Sigmoid colon (tissue), 7 donors: ENCODE data around the gene KCND1. TPM values are rescaled to one million over a fixed set of nuclear protein-coding genes. Genes with fewer than 3 reads are reported as not detected.

Experiments
- DNase-seq: peaks from one replicate; pipeline ENCODE4 v3.0.0-alpha.2; 2019
- H3K27ac ChIP-seq, 4 donors: fragments of 200-600 bp; sonication (generic); one replicate each; pipeline ENCODE4 v1.5.1; 2016 to 2019; ENCODE audit warnings: mild to moderate bottlenecking in 1 of 4
- H3K27me3 ChIP-seq, 3 donors: fragments of 200-600 bp; sonication (generic); one replicate each; pipeline ENCODE4 v1.5.1; 2019; ENCODE audit warnings: mild to moderate bottlenecking in 1 of 3
- H3K36me3 ChIP-seq, 4 donors: fragments of 200-600 bp; sonication (generic); one replicate each; pipeline ENCODE4 v1.5.1; 2016 to 2019
- H3K4me1 ChIP-seq, 4 donors: fragments of 200-600 bp; sonication (generic); one replicate each; pipeline ENCODE4 v1.5.1; 2017 to 2019
- H3K4me3 ChIP-seq, 4 donors: fragments of 200-600 bp; sonication (generic); one replicate each; pipeline ENCODE4 v1.5.1; 2017 to 2019; ENCODE audit warnings: mild to moderate bottlenecking in 2 of 4, moderate library complexity in 1 of 4
- H3K9me3 ChIP-seq, 4 donors: fragments of 200-600 bp in 3 of 4; sonication (generic) in 3 of 4; one replicate each; pipeline versions ENCODE4 v1.5.1 to v1.6.1; 2013 to 2019
- EP300 ChIP-seq, 4 donors: sonication (generic); formaldehyde crosslinking; IDR thresholded peaks; one replicate each; pipeline ENCODE4 v1.6.1; 2017; ENCODE audit warnings: antibody characterized with exemption in 4 of 4
- POLR2A ChIP-seq, 2 donors: fragments of 450-650 bp; IDR thresholded peaks; one replicate each; pipeline ENCODE4 v1.6.1; 2016; ENCODE audit warnings: antibody characterized with exemption in 2 of 2, mild to moderate bottlenecking in 2 of 2, moderate library complexity in 2 of 2
- POLR2AphosphoS5 ChIP-seq, 4 donors: sonication (generic); formaldehyde crosslinking; IDR thresholded peaks; one replicate each; pipeline ENCODE4 v1.6.1; 2017; ENCODE audit warnings: antibody characterized with exemption in 4 of 4
- WGBS, 2 donors: extraction: QIAGEN DNeasy Blood & Tissue Kit; methylation state at CpG; one replicate each; pipeline ENCODE4 v1.1.7; 2013; 5-methylcytosine and 5-hydroxymethylcytosine counted together
- intact Hi-C: fragments of 100-400 bp; cut with DNase I; formaldehyde crosslinking; loops from one replicate; pipeline ENCODE4 v1.15.1; 2023
- polyA plus RNA-seq, 3 donors: library from polyadenylated mRNA; stranded (reverse); fragments of 200-250 nt; gene quantifications; one replicate each; pipeline ENCODE4 v1.2.3, GENCODE V29; 2013
- total RNA-seq, 4 donors: library from RNA; depleted of rRNA; stranded (reverse); fragments of >200 nt; gene quantifications; one replicate each; pipeline ENCODE4 v1.1.0, GENCODE V29; 2016
- TF ChIP-seq, protein P1 (sequence below), 4 experiments: fragments of 450-650 bp in 3 of 4; fragments of 200-600 bp in 1 of 4; IDR thresholded peaks; one replicate each; pipeline ENCODE4 v1.5.1; 2016 to 2019; ENCODE audit warnings: antibody characterized with exemption in 4 of 4, mild to moderate bottlenecking in 3 of 4, moderate library complexity in 2 of 4
- donor health status: healthy with polysubstance abuse.
- donor health status: Bipolar disorder and iron deficiency.
- donor health status: healthy.

Gene KCND1
- total and polyA plus RNA-seq, 7 donors: 0.95 to 2.5 (median 1.4) TPM; not detected in 2

- WGBS, 2 donors: 74 to 79% methylated on average over 2 of the region's 2 CpGs
- Histone ChIP-seq H3K27me3 (no peaks in the 10 kb centered on the region), H3K27ac (no peak overlapping the region), H3K9me3 (no peaks in the 10 kb centered on the region), H3K4me1 (no peaks in the 10 kb centered on the region), H3K4me3 (no peak overlapping the region), H3K36me3 (peaks cover 0 to 47% (median 7%) of the 10 kb centered on the region in 4 donors)
- DNase-seq: no peak
- intact Hi-C loops: no loop called here
- TF ChIP-seq POLR2A (IDR thresholded peaks at IDR 0.05): no peak
- no peak for TF ChIP-seq EP300 (IDR thresholded peaks at IDR 0.05)
Observed at GRCh38 chrX:48927736-48928382, 43.8 kb downstream of the KCND1 start.

- 94 to 96% methylated on average over 5 of the region's 5 CpGs for WGBS, 2 donors
- H3K36me3 ChIP-seq: peaks cover 0 to 47% (median 9%) of the 10 kb centered on the region in 4 donors
- DNase-seq: no peak
- no peaks in the 10 kb centered on the region for H3K27me3 ChIP-seq
- no peaks in the 10 kb centered on the region for H3K9me3 ChIP-seq
- no peak overlapping the region for H3K4me3 ChIP-seq
- TF ChIP-seq POLR2AphosphoS5 (IDR thresholded peaks at IDR 0.05): no peak
- TF ChIP-seq POLR2A (IDR thresholded peaks at IDR 0.05): no peak
- TF ChIP-seq EP300 (IDR thresholded peaks at IDR 0.05): no peak
- TF ChIP-seq, protein P1, sequence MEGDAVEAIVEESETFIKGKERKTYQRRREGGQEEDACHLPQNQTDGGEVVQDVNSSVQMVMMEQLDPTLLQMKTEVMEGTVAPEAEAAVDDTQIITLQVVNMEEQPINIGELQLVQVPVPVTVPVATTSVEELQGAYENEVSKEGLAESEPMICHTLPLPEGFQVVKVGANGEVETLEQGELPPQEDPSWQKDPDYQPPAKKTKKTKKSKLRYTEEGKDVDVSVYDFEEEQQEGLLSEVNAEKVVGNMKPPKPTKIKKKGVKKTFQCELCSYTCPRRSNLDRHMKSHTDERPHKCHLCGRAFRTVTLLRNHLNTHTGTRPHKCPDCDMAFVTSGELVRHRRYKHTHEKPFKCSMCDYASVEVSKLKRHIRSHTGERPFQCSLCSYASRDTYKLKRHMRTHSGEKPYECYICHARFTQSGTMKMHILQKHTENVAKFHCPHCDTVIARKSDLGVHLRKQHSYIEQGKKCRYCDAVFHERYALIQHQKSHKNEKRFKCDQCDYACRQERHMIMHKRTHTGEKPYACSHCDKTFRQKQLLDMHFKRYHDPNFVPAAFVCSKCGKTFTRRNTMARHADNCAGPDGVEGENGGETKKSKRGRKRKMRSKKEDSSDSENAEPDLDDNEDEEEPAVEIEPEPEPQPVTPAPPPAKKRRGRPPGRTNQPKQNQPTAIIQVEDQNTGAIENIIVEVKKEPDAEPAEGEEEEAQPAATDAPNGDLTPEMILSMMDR (IDR thresholded peaks at IDR 0.05): no peak
- H3K27ac ChIP-seq: no peak overlapping the region
- no peaks in the 10 kb centered on the region for H3K4me1 ChIP-seq
- intact Hi-C loops: no loop called here
Observed at GRCh38 chrX:48927123-48927522, 44.5 kb downstream of the KCND1 start.

DNA sequence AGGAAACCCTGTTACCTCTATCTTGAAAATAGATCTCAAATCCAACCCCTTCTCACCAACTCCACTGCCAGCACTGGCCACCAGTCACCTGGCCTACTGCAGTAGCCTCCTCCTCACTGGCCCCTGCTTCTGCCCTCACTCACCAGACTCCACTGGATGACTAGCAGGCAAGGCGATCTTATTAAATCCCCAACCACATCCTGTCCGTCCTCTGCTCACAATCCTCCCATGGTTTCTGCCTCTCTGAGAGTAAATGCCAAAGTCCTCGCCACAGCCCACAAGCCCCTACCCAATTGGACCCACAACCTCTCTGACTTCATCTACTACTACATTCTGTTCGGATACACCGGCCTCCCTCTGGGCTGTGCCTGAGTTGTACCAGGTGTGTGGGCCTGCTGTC lies 47.4 kb downstream of the KCND1 start:
- TF ChIP-seq POLR2AphosphoS5 (IDR thresholded peaks at IDR 0.05) (no peak), POLR2A (IDR thresholded peaks at IDR 0.05) (no peak)
- no peak for DNase-seq
- 80 to 91% methylated on average over 5 of the region's 5 CpGs for WGBS, 2 donors

GRCh38 chrX:48923771-48924170 lies 47.9 kb downstream of the KCND1 start:
- Histone ChIP-seq H3K9me3 (no peaks in the 10 kb centered on the region), H3K4me3 (no peak overlapping the region), H3K27me3 (no peaks in the 10 kb centered on the region), H3K4me1 (peaks cover 0 to 7% (median 2%) of the 10 kb centered on the region in 4 donors), H3K36me3 (peaks cover 0 to 40% (median 9%) of the 10 kb centered on the region in 4 donors), H3K27ac (no peak overlapping the region)
- intact Hi-C loops: no loop called here
- WGBS, 2 donors: 95 to 96% methylated on average over 13 of the region's 13 CpGs
- TF ChIP-seq, protein P1 (IDR thresholded peaks at IDR 0.05): no peak
- no peak for TF ChIP-seq POLR2AphosphoS5 (IDR thresholded peaks at IDR 0.05)
- no peak for TF ChIP-seq EP300 (IDR thresholded peaks at IDR 0.05)
- TF ChIP-seq POLR2A (IDR thresholded peaks at IDR 0.05): no peak
- DNase-seq: no peak

More for the DNA sequence above, 47.4 kb downstream of the KCND1 start:
- no peak overlapping the region for H3K27ac ChIP-seq
- intact Hi-C loops: no loop called here
- no peaks in the 10 kb centered on the region for H3K27me3 ChIP-seq
- peaks cover 0 to 6% (median 2%) of the 10 kb centered on the region in 4 donors for H3K4me1 ChIP-seq
- no peak overlapping the region for H3K4me3 ChIP-seq
- H3K9me3 ChIP-seq: no peaks in the 10 kb centered on the region
- H3K36me3 ChIP-seq: peaks cover 0 to 41% (median 9%) of the 10 kb centered on the region in 4 donors

DNA sequence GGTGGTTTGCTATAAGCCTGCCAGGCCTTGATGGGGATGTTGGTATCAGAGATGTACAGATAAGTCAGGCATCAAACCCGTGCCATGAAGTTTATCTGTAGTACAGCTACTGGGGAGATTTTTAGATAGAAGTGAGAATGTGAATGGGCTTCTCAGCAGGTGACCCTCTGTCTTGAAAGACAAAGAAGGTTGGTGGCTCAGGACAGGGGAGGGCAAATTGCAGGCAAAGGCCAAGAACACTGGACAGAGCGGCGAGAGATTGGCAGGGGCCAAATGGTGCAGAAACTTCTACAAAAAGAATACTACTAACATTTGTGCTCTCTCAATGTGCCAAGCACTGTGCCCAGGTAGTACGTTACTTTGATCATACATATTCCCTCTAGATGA lies 50.9 kb downstream of the KCND1 start:
- Histone ChIP-seq H3K36me3 (peaks cover 0 to 35% (median 9%) of the 10 kb centered on the region in 4 donors), H3K9me3 (no peaks in the 10 kb centered on the region), H3K4me3 (no peak overlapping the region), H3K27me3 (no peaks in the 10 kb centered on the region), H3K27ac (no peak overlapping the region), H3K4me1 (peaks cover 0 to 20% (median 8%) of the 10 kb centered on the region in 4 donors)
- DNase-seq: no peak
- intact Hi-C loops: no loop called here
- 86 to 95% methylated on average over 4 of the region's 4 CpGs for WGBS, 2 donors
- TF ChIP-seq EP300 (IDR thresholded peaks at IDR 0.05): no peak
- TF ChIP-seq, protein P1 (IDR thresholded peaks at IDR 0.05): no peak
- TF ChIP-seq POLR2AphosphoS5 (IDR thresholded peaks at IDR 0.05): no peak
- no peak for TF ChIP-seq POLR2A (IDR thresholded peaks at IDR 0.05)
